ENCODE results near the gene ELMOD1.
A peak's percentile ranks its signal among the peaks of the same experiment; 100 is the strongest.

ELMOD1 gene

GRCh38 chr11:107679255-107680024, 88.5 kb downstream of the ELMOD1 start:
- no peak overlapping the region for H3K4me3 ChIP-seq (ENCODE audit: low read depth, low read length)
- in situ Hi-C loops (cut with HindIII; ENCODE audit: low sequenced_read_pairs) = no loop called here
- TF ChIP-seq CTCF (IDR thresholded peaks at IDR 0.05; ENCODE audit: low read depth, low read length, missing control alignments) = no peak
- DNase-seq (ENCODE audit: low read depth) = no peak

GRCh38 chr11:107682171-107682570, 91.2 kb downstream of the ELMOD1 start:
- DNase-seq (ENCODE audit: low read depth) = no peak
- TF ChIP-seq CTCF (IDR thresholded peaks at IDR 0.05; ENCODE audit: low read depth, low read length, missing control alignments) = no peak
- in situ Hi-C loops (cut with HindIII; ENCODE audit: low sequenced_read_pairs) = no loop called here
- H3K4me3 ChIP-seq (ENCODE audit: low read depth, low read length) = no peak overlapping the region

GRCh38 chr11:107682572-107682971, 91.6 kb downstream of the ELMOD1 start:
- H3K4me3 ChIP-seq (ENCODE audit: low read depth, low read length) = no peak overlapping the region
- no peak for TF ChIP-seq CTCF (IDR thresholded peaks at IDR 0.05; ENCODE audit: low read depth, low read length, missing control alignments)
- no peak for DNase-seq (ENCODE audit: low read depth)
- in situ Hi-C loops (cut with HindIII; ENCODE audit: low sequenced_read_pairs) = no loop called here

GRCh38 chr11:107683061-107683460, 92.1 kb downstream of the ELMOD1 start:
- H3K4me3 ChIP-seq (ENCODE audit: low read depth, low read length) = no peak overlapping the region
- in situ Hi-C loops (cut with HindIII; ENCODE audit: low sequenced_read_pairs) = no loop called here
- no peak for TF ChIP-seq CTCF (IDR thresholded peaks at IDR 0.05; ENCODE audit: low read depth, low read length, missing control alignments)
- DNase-seq (ENCODE audit: low read depth) = no peak

- no peak for DNase-seq (ENCODE audit: low read depth)
- in situ Hi-C loops (cut with HindIII; ENCODE audit: low sequenced_read_pairs) = no loop called here
- TF ChIP-seq CTCF (IDR thresholded peaks at IDR 0.05; ENCODE audit: low read depth, low read length, missing control alignments) = peak; percentile 50
- no peak overlapping the region for H3K4me3 ChIP-seq (ENCODE audit: low read depth, low read length)
Measured at GRCh38 chr11:107683807-107684206, 92.9 kb downstream of the ELMOD1 start.

GRCh38 chr11:107688322-107688918, 97.5 kb downstream of the ELMOD1 start:
- DNase-seq (ENCODE audit: low read depth) = no peak
- in situ Hi-C loops (cut with HindIII; ENCODE audit: low sequenced_read_pairs) = no loop called here
- no peak overlapping the region for H3K4me3 ChIP-seq (ENCODE audit: low read depth, low read length)
- no peak for TF ChIP-seq CTCF (IDR thresholded peaks at IDR 0.05; ENCODE audit: low read depth, low read length, missing control alignments)

Data from astrocyte of the cerebellum (primary cell).